CD4-positive, alpha-beta T cell (primary cell): ENCODE measurements around the gene TCF7L2. TPM values are rescaled to one million over a fixed set of nuclear protein-coding genes. Genes with fewer than 3 reads are reported as not detected.

ENCODE experiments used
- ATAC-seq: fragments of 200-7000 bp; cut with Tn5 transposase; one replicate; pipeline ENCODE4 v1.10.0; 2022; ENCODE audit warnings: mild to moderate bottlenecking; ENCODE audit not compliant: poor library complexity
- CTCF ChIA-PET: fragments of 350-600 bp; sonication (Branson Sonifier 250); formaldehyde crosslinking; loops from one replicate; lab custom pipeline; 2021; ENCODE audit warnings: antibody characterized with exemption, inconsistent platforms; lab: Charles Lee
- POLR2A ChIA-PET: fragments of 350-600 bp; sonication (Branson Sonifier 250); formaldehyde crosslinking; loops from one replicate; lab custom pipeline; 2021; ENCODE audit warnings: antibody characterized with exemption, inconsistent platforms; lab: Charles Lee
- DNase-seq, 14 experiments: peaks; one replicate each; pipeline ENCODE4 v3.0.0-alpha.2; 2013 to 2020; ENCODE audit warnings: mixed read lengths in 2 of 14
- H3K27ac ChIP-seq, 2 donors: one replicate each; pipeline versions ENCODE4 v1.5.1 to v1.7.0; 2013; ENCODE audit warnings: low read length in 2 of 2, low read depth in 1 of 2, mild to moderate bottlenecking in 1 of 2
- H3K27me3 ChIP-seq, 2 experiments: 1 replicate in 1 of 2; 2 replicates in 1 of 2; pipeline versions ENCODE4 v1.6.1 to v1.7.0; 2013; ENCODE audit warnings: low read length in 2 of 2, control low read depth in 1 of 2, mild to moderate bottlenecking in 1 of 2, moderate library complexity in 1 of 2; ENCODE audit not compliant: insufficient read depth in 2 of 2, control insufficient read depth in 1 of 2
- H3K36me3 ChIP-seq: one replicate; pipeline ENCODE4 v1.6.1; 2013; ENCODE audit warnings: low read length, control low read depth; ENCODE audit not compliant: insufficient read depth
- H3K4me1 ChIP-seq: one replicate; pipeline ENCODE4 v1.6.1; 2013; ENCODE audit warnings: low read length, control low read depth; ENCODE audit not compliant: insufficient read depth
- H3K4me3 ChIP-seq: one replicate; pipeline ENCODE4 v1.5.1; 2013; ENCODE audit warnings: mild to moderate bottlenecking, low read length, moderate library complexity
- H3K9me3 ChIP-seq, 2 experiments: 1 replicate in 1 of 2; 2 replicates in 1 of 2; pipeline versions ENCODE4 v1.6.1 to v1.7.0; 2013; ENCODE audit warnings: low read length in 2 of 2, mild to moderate bottlenecking in 2 of 2, control low read depth in 1 of 2, moderate library complexity in 1 of 2; ENCODE audit not compliant: control insufficient read depth in 1 of 2, insufficient read depth in 1 of 2
- H3K27ac Mint-ChIP-seq: one replicate; pipeline ENCODE4 v1.8.0; 2020; ENCODE audit warnings: mixed read lengths
- H3K27me3 Mint-ChIP-seq: one replicate; pipeline ENCODE4 v1.8.0; 2021; ENCODE audit warnings: mixed read lengths
- H3K36me3 Mint-ChIP-seq: one replicate; pipeline ENCODE4 v1.8.0; 2021; ENCODE audit warnings: low read depth, mixed read lengths
- H3K4me1 Mint-ChIP-seq: one replicate; pipeline ENCODE4 v1.8.0; 2021; ENCODE audit warnings: low read depth, mixed read lengths
- H3K4me3 Mint-ChIP-seq: one replicate; pipeline ENCODE4 v1.8.0; 2020; ENCODE audit warnings: mild to moderate bottlenecking, mixed read lengths
- H3K9me3 Mint-ChIP-seq: one replicate; pipeline ENCODE4 v1.8.0; 2020; ENCODE audit warnings: mixed read lengths
- CTCF ChIP-seq: fragments of 200-600 bp; IDR thresholded peaks from one replicate; pipeline ENCODE4 v1.8.0; 2022; ENCODE audit warnings: antibody characterized with exemption, mild to moderate bottlenecking
- intact Hi-C, 2 experiments: fragments of 100-400 bp; cut with DNase I in 1 of 2; cut with micrococcal nuclease in 1 of 2; formaldehyde crosslinking; loops; one replicate each; pipeline versions ENCODE4 v1.15.1 to v1.9.0; 2023 to 2025; cut with DNase I, micrococcal nuclease
- total RNA-seq, 174 experiments: library from RNA in 2 of 174; stranded (reverse) in 2 of 174; gene quantifications; one replicate each; pipeline ENCODE4 v1.2.3 and lab custom pipeline; 2021 to 2026

The TCF7L2 gene
- total RNA-seq, 2 experiments from 2014 or later, result 4.2 to 4.4 TPM

GRCh38 chr10:113055458-113055857, 105.4 kb downstream of the TCF7L2 start:
- CTCF ChIA-PET, result no interaction called here

GRCh38 chr10:113056030-113056429, 106.0 kb downstream of the TCF7L2 start:
- Mint-ChIP-seq H3K4me1 (peaks cover 14% of the 10 kb centered on the region), H3K27me3 (peaks cover 21% of the 10 kb centered on the region), H3K36me3 (no peaks in the 10 kb centered on the region), H3K9me3 (no peaks in the 10 kb centered on the region), H3K4me3 (no peak overlapping the region), H3K27ac (no peak overlapping the region)
- TF ChIP-seq CTCF, result no peak
- ChIA-PET POLR2A (interaction anchor here (0.9 kb wide), 1 partner anchor 10 kb away, joined by 3 read pairs; no protein-coding TSS in a partner anchor), CTCF (no interaction called here)
- intact Hi-C loops, result no loop called here
- ATAC-seq, result no peak
- H3K27ac ChIP-seq, result no peak overlapping the region
- H3K9me3 ChIP-seq, result no peaks in the 10 kb centered on the region
- no peak for DNase-seq
- no peaks in the 10 kb centered on the region for H3K36me3 ChIP-seq
- H3K27me3 ChIP-seq, result no peaks in the 10 kb centered on the region
- no peak overlapping the region for H3K4me3 ChIP-seq
- H3K4me1 ChIP-seq, result peaks cover 4% of the 10 kb centered on the region

More at GRCh38 chr10:113055458-113055857, 105.4 kb downstream of the TCF7L2 start:
- H3K27ac Mint-ChIP-seq, result no peak overlapping the region
- no peak overlapping the region for H3K4me3 Mint-ChIP-seq
- no peaks in the 10 kb centered on the region for H3K27me3 ChIP-seq
- ATAC-seq (no peak), DNase-seq (no peak)
- no peaks in the 10 kb centered on the region for H3K9me3 Mint-ChIP-seq
- H3K27ac ChIP-seq, result no peak overlapping the region
- no peaks in the 10 kb centered on the region for H3K36me3 ChIP-seq
- no peak overlapping the region for H3K4me3 ChIP-seq
- H3K36me3 Mint-ChIP-seq, result no peaks in the 10 kb centered on the region
- H3K4me1 ChIP-seq, result peaks cover 5% of the 10 kb centered on the region
- H3K27me3 Mint-ChIP-seq, result peaks cover 21% of the 10 kb centered on the region
- intact Hi-C loops, result no loop called here
- H3K9me3 ChIP-seq, result no peaks in the 10 kb centered on the region
- peaks cover 20% of the 10 kb centered on the region for H3K4me1 Mint-ChIP-seq
- no peak for TF ChIP-seq CTCF
- POLR2A ChIA-PET, result interaction anchor here (0.9 kb wide), 1 partner anchor 11 kb away, joined by 3 read pairs; no protein-coding TSS in a partner anchor

GRCh38 chr10:113056441-113057021, 106.5 kb downstream of the TCF7L2 start:
- no peak for ATAC-seq
- no peak overlapping the region for H3K27ac Mint-ChIP-seq

More at GRCh38 chr10:113056441-113057021, 106.5 kb downstream of the TCF7L2 start:
- no peaks in the 10 kb centered on the region for H3K9me3 ChIP-seq
- Mint-ChIP-seq H3K9me3 (no peaks in the 10 kb centered on the region), H3K4me1 (peaks cover 9% of the 10 kb centered on the region), H3K36me3 (no peaks in the 10 kb centered on the region), H3K4me3 (no peak overlapping the region), H3K27me3 (peaks cover 21% of the 10 kb centered on the region)
- no peaks in the 10 kb centered on the region for H3K27me3 ChIP-seq
- ChIA-PET POLR2A (interaction anchor here (0.9 kb wide), 1 partner anchor 10 kb away, joined by 3 read pairs; no protein-coding TSS in a partner anchor), CTCF (no interaction called here)
- peaks cover 3% of the 10 kb centered on the region for H3K4me1 ChIP-seq
- H3K36me3 ChIP-seq, result no peaks in the 10 kb centered on the region
- TF ChIP-seq CTCF, result no peak
- intact Hi-C loops, result no loop called here
- no peak for DNase-seq
- H3K27ac ChIP-seq, result no peak overlapping the region
- no peak overlapping the region for H3K4me3 ChIP-seq
